ENCODE results near the gene PBX1. TPM values are rescaled to one million over a fixed set of nuclear protein-coding genes. Genes with fewer than 3 reads are reported as not detected.
A peak's percentile ranks its signal among the peaks of the same experiment; 100 is the strongest.

PBX1 gene
- total and polyA plus RNA-seq, 2 of the 4 experiments (the other 2 are of a cell fraction) = 13.9 to 17.9 TPM

GRCh38 chr1:164576291-164577271, 17.6 kb downstream of the PBX1 start (continued):
- TF ChIP-seq ELK1 (IDR thresholded peaks at IDR 0.05; ENCODE audit: borderline replicate concordance, low read depth, low read length) (no peak), RFX5 (IDR thresholded peaks at IDR 0.05; ENCODE audit: low read depth, low read length) (no peak), RAD21 (IDR thresholded peaks at IDR 0.05; ENCODE audit: low read length) (0 out of 2 replicates have a peak, but pooled peaks have one; percentile 8)
